HEK293 (cell line): ENCODE results near the gene UBE2M.

Source experiments
- CTCF ChIA-PET: fragments of 350-600 bp; formaldehyde crosslinking; extraction: SDS; loops from one replicate; lab custom pipeline; 2021; ENCODE audit warnings: antibody characterized with exemption; lab: Yijun Ruan, JAX
- POLR2A ChIA-PET: fragments of 300-600 bp; formaldehyde crosslinking; extraction: SDS; loops from one replicate; lab custom pipeline; 2020; ENCODE audit warnings: antibody characterized with exemption, inconsistent platforms; lab: Yijun Ruan, JAX
- H3K27ac ChIP-seq: fragments of 200-500 bp; sonication (Bioruptor generic); 2 replicates; pipeline ENCODE4 v1.5.1; 2014; ENCODE audit warnings: low read depth, low read length, control low read depth, inconsistent platforms; ENCODE audit errors: extremely low read depth
- H3K36me3 ChIP-seq, 2 experiments: fragments of 200-500 bp in 1 of 2; sonication (Bioruptor generic) in 1 of 2; 1 replicate in 1 of 2; 2 replicates in 1 of 2; pipeline ENCODE4 v1.5.1; 2014 to 2017; ENCODE audit warnings: inconsistent platforms in 2 of 2, low read length in 2 of 2; ENCODE audit not compliant: control insufficient read depth in 2 of 2, insufficient read depth in 1 of 2
- H3K4me1 ChIP-seq: fragments of 200-500 bp; sonication (Bioruptor generic); 2 replicates; pipeline ENCODE4 v1.5.1; 2014; ENCODE audit warnings: mild to moderate bottlenecking, low read length, inconsistent platforms; ENCODE audit not compliant: control insufficient read depth, insufficient read depth
- H3K4me3 ChIP-seq: 2 replicates; pipeline ENCODE4 v1.5.1; 2011; ENCODE audit warnings: low read depth, mild to moderate bottlenecking, control low read depth, low read length, moderate library complexity
- H3K9me3 ChIP-seq: fragments of 200-500 bp; sonication (Bioruptor generic); 2 replicates; pipeline ENCODE4 v1.5.1; 2014; ENCODE audit warnings: low read depth, low read length, inconsistent platforms; ENCODE audit not compliant: control insufficient read depth, insufficient read depth
- ATF2 ChIP-seq: fragments of 450-650 bp; formaldehyde crosslinking; IDR thresholded peaks from 2 replicates; pipeline ENCODE4 v1.5.1; 2016; ENCODE audit warnings: missing biosample characterization, missing genetic modification characterization, low read depth
- GLIS1 ChIP-seq: fragments of 450-650 bp; formaldehyde crosslinking; IDR thresholded peaks from 2 replicates; pipeline ENCODE4 v1.5.1; 2016; ENCODE audit warnings: missing biosample characterization, missing genetic modification characterization
- KLF17 ChIP-seq: fragments of 450-650 bp; formaldehyde crosslinking; IDR thresholded peaks from 2 replicates; pipeline ENCODE4 v1.5.1; 2016; ENCODE audit warnings: missing biosample characterization, missing genetic modification characterization
- PRDM10 ChIP-seq: fragments of 450-650 bp; formaldehyde crosslinking; IDR thresholded peaks from 2 replicates; pipeline ENCODE4 v1.5.1; 2016; ENCODE audit warnings: missing biosample characterization, missing genetic modification characterization
- PRDM4 ChIP-seq: fragments of 450-650 bp; formaldehyde crosslinking; IDR thresholded peaks from 2 replicates; pipeline ENCODE4 v1.5.1; 2017; ENCODE audit warnings: missing biosample characterization, missing genetic modification characterization
- RBAK ChIP-seq: fragments of 450-650 bp; formaldehyde crosslinking; IDR thresholded peaks from 2 replicates; pipeline ENCODE4 v1.5.1; 2016; ENCODE audit warnings: missing biosample characterization, missing genetic modification characterization
- ZBTB1 ChIP-seq: fragments of 450-650 bp; formaldehyde crosslinking; IDR thresholded peaks from 2 replicates; pipeline ENCODE4 v1.5.1; 2016; ENCODE audit warnings: missing biosample characterization, missing genetic modification characterization
- ZFP3 ChIP-seq: fragments of 450-650 bp; formaldehyde crosslinking; IDR thresholded peaks from 2 replicates; pipeline ENCODE4 v1.5.1; 2016; ENCODE audit warnings: low read depth, missing biosample characterization, missing genetic modification characterization
- ZFP69B ChIP-seq: fragments of 450-650 bp; formaldehyde crosslinking; IDR thresholded peaks from 2 replicates; pipeline ENCODE4 v1.5.1; 2016; ENCODE audit warnings: missing biosample characterization, missing genetic modification characterization
- ZNF211 ChIP-seq: fragments of 450-650 bp; formaldehyde crosslinking; IDR thresholded peaks from 2 replicates; pipeline ENCODE4 v1.5.1; 2016; ENCODE audit warnings: low read depth, missing biosample characterization, missing genetic modification characterization
- ZNF24 ChIP-seq: fragments of 450-650 bp; formaldehyde crosslinking; IDR thresholded peaks from 2 replicates; pipeline ENCODE4 v1.5.1; 2016; ENCODE audit warnings: missing biosample characterization, missing genetic modification characterization
- ZNF26 ChIP-seq: fragments of 450-650 bp; formaldehyde crosslinking; IDR thresholded peaks from 2 replicates; pipeline ENCODE4 v1.5.1; 2016; ENCODE audit warnings: missing biosample characterization, missing genetic modification characterization
- ZNF266 ChIP-seq: fragments of 450-650 bp; formaldehyde crosslinking; IDR thresholded peaks from 2 replicates; pipeline ENCODE4 v1.5.1; 2016; ENCODE audit warnings: missing biosample characterization, missing genetic modification characterization, low read depth
- ZNF335 ChIP-seq: fragments of 450-650 bp; formaldehyde crosslinking; conservative IDR thresholded peaks from 2 replicates; pipeline ENCODE4 v1.5.1; 2016; ENCODE audit warnings: missing biosample characterization, missing genetic modification characterization
- ZNF350 ChIP-seq: fragments of 450-650 bp; formaldehyde crosslinking; IDR thresholded peaks from 2 replicates; pipeline ENCODE4 v1.5.0; 2017; ENCODE audit warnings: missing biosample characterization, mild to moderate bottlenecking, missing genetic modification characterization
- ZNF488 ChIP-seq: fragments of 450-650 bp; formaldehyde crosslinking; IDR thresholded peaks from 2 replicates; pipeline ENCODE4 v1.5.1; 2016; ENCODE audit warnings: missing biosample characterization, missing genetic modification characterization
- ZNF560 ChIP-seq: fragments of 450-650 bp; formaldehyde crosslinking; IDR thresholded peaks from 2 replicates; pipeline ENCODE4 v1.5.1; 2017; ENCODE audit warnings: missing biosample characterization, missing genetic modification characterization, borderline replicate concordance
- ZNF561 ChIP-seq: fragments of 450-650 bp; IDR thresholded peaks from 2 replicates; pipeline ENCODE4 v1.5.1; 2018; ENCODE audit warnings: missing biosample characterization, missing genetic modification characterization, borderline replicate concordance
- ZNF624 ChIP-seq: fragments of 450-650 bp; formaldehyde crosslinking; IDR thresholded peaks from 2 replicates; pipeline ENCODE4 v1.5.1; 2017; ENCODE audit warnings: missing biosample characterization, missing genetic modification characterization
- ZNF626 ChIP-seq: fragments of 450-650 bp; sonication (Bioruptor Pico); formaldehyde crosslinking; IDR thresholded peaks from 2 replicates; pipeline ENCODE4 v1.5.1; 2018; ENCODE audit warnings: missing biosample characterization, missing genetic modification characterization, inconsistent platforms
- ZNF660 ChIP-seq: fragments of 450-650 bp; IDR thresholded peaks from 2 replicates; pipeline ENCODE4 v1.5.1; 2018; ENCODE audit warnings: missing biosample characterization, mild to moderate bottlenecking, missing genetic modification characterization

Gene UBE2M

GRCh38 chr19:58520257-58520599 is 38.2 kb downstream of the UBE2M start:
- peaks cover 10% of the 10 kb centered on the region for H3K4me1 ChIP-seq
- ChIA-PET POLR2A (interaction anchor here (0.6 to 4.6 kb wide), 44 partner anchors 8 to 603 kb away, joined by 3 to 107 read pairs (median 5); partner anchors contain the start of genes CHMP2A, MZF1, TRIM28 and UBE2M), CTCF (interaction anchor here (0.6 to 3.4 kb wide), 36 partner anchors 12 to 385 kb away, joined by 3 to 26 read pairs (median 5); partner anchors contain the start of genes CHMP2A, TRIM28, ZNF446 and ZNF497)
- H3K27ac ChIP-seq: peak overlapping the region; percentile 94
- no peak for TF ChIP-seq ZFP69B (tag by site-specific recombination)
- peak; percentile 82 for TF ChIP-seq PRDM10 (tag by site-specific recombination)
- TF ChIP-seq ZNF488 (tag by site-specific recombination): no peak
- TF ChIP-seq ZNF660 (tag by site-specific recombination): peak; percentile 31; the same call in 1 of the 2 replicates
- peaks cover 0 to 22% of the 10 kb centered on the region in 2 experiments; a peak in 1 of 3 replicates for H3K36me3 ChIP-seq
- no peaks in the 10 kb centered on the region for H3K9me3 ChIP-seq
- peak overlapping the region; percentile 74 for H3K4me3 ChIP-seq

- Histone ChIP-seq H3K4me1 (peaks cover 10% of the 10 kb centered on the region), H3K27ac (peak within 1 kb of the TSS; percentile 94), H3K9me3 (no peaks in the 10 kb centered on the region), H3K36me3 (peaks cover 0 to 23% of the 10 kb centered on the region in 2 experiments; a peak in 1 of 3 replicates), H3K4me3 (peak within 1 kb of the TSS; percentile 74)
- ChIA-PET POLR2A (interaction anchor here (0.6 to 4.6 kb wide), 50 partner anchors 9 to 603 kb away, joined by 3 to 107 read pairs (median 4); partner anchors contain the start of genes CHMP2A, MZF1, TRIM28 and UBE2M), CTCF (interaction anchor here (0.6 to 3.4 kb wide), 60 partner anchors 8 to 517 kb away, joined by 3 to 26 read pairs (median 4); partner anchors contain the start of genes CHMP2A, TRIM28, ZNF324B and ZNF446)
- TF ChIP-seq RBAK (tag by site-specific recombination) (peak; percentile 17; the same call in 1 of the 2 replicates), ZNF350 (tag by site-specific recombination) (peak; percentile 19; the same call in 1 of the 2 replicates), ZNF266 (no peak), ZNF335 (tag by site-specific recombination) (peak; percentile 96), ZNF211 (tag by site-specific recombination) (no peak), ZNF24 (tag by site-specific recombination) (peak; percentile 96), ZFP3 (no peak), ZNF626 (0 out of 2 replicates have a peak, but pooled peaks have one; percentile 47), ATF2 (tag by site-specific recombination) (no peak), ZBTB1 (tag by site-specific recombination) (peak; percentile 65; the same call in 1 of the 2 replicates), KLF17 (tag by site-specific recombination) (peak; percentile 99), GLIS1 (tag by site-specific recombination) (peak; percentile 65), PRDM4 (tag by site-specific recombination) (peak; percentile 81), ZNF624 (no peak), ZNF26 (tag by site-specific recombination) (no peak), ZNF560 (no peak), ZNF561 (tag by site-specific recombination) (peak; percentile 97)
Measured at GRCh38 chr19:58519355-58520256, 38.8 kb downstream of the UBE2M start, which contains the start of gene ZBTB45. ZBTB45 (minus strand) TSS chr19:58519810; CDS start chr19:58517673, 2,137 bp downstream.
